H1 (cell line): ENCODE results near the gene THADA. TPM values are rescaled to one million over a fixed set of nuclear protein-coding genes. Genes with fewer than 3 reads are reported as not detected.

Experiments
- CTCF ChIA-PET: fragments of 300-600 bp; sonication (Branson Sonifier 250); formaldehyde crosslinking; loops from one replicate; lab custom pipeline; 2021; ENCODE audit not compliant: partially characterized antibody; lab: Charles Lee
- POLR2A ChIA-PET: fragments of 300-600 bp; sonication (Branson Sonifier 250); formaldehyde crosslinking; loops from one replicate; lab custom pipeline; 2021; ENCODE audit warnings: inconsistent platforms; ENCODE audit not compliant: partially characterized antibody; lab: Charles Lee
- DNase-seq, 2 experiments: peaks; one replicate each; pipeline versions ENCODE4 v3.0.0 to v3.0.0-alpha.2; 2010 to 2022; ENCODE audit warnings: low spot score in 2 of 2, low read depth in 1 of 2, mixed read lengths in 1 of 2
- FAIRE-seq: peaks from 2 replicates; lab custom pipeline; 2011; peaks lifted over from hg19 to GRCh38; lab: Jason Lieb, UNC
- H2AFZ ChIP-seq: 2 replicates; pipeline ENCODE4 v1.8.1; 2012; ENCODE audit warnings: low read length, inconsistent platforms
- H2AK5ac ChIP-seq: 2 replicates; pipeline ENCODE4 v1.6.1; 2013; ENCODE audit warnings: low read depth, low read length
- H2BK120ac ChIP-seq: replicated peaks from 2 replicates; pipeline ENCODE3; 2013; ENCODE audit warnings: low read depth, low read length, inconsistent platforms
- H2BK12ac ChIP-seq: 2 replicates; pipeline ENCODE4 v1.6.1; 2013; ENCODE audit warnings: low read depth, low read length
- H2BK15ac ChIP-seq: 2 replicates; pipeline ENCODE4 v1.6.1; 2013; ENCODE audit warnings: low read length
- H2BK20ac ChIP-seq: 2 replicates; pipeline ENCODE4 v1.6.1; 2013; ENCODE audit warnings: low read length
- H2BK5ac ChIP-seq: 2 replicates; pipeline ENCODE4 v1.6.1; 2013; ENCODE audit warnings: low read depth, low read length
- H3K14ac ChIP-seq: 2 replicates; pipeline ENCODE4 v1.6.1; 2013; ENCODE audit warnings: inconsistent platforms; ENCODE audit not compliant: insufficient read length
- H3K18ac ChIP-seq: 2 replicates; pipeline ENCODE4 v1.6.1; 2013; ENCODE audit warnings: low read length; ENCODE audit errors: extremely low read depth
- H3K23ac ChIP-seq: 2 replicates; pipeline ENCODE4 v1.6.1; 2013; ENCODE audit warnings: inconsistent platforms; ENCODE audit not compliant: insufficient read length
- H3K23me2 ChIP-seq: 2 replicates; pipeline ENCODE4 v1.6.1; 2013; ENCODE audit warnings: low read depth, low read length
- H3K27ac ChIP-seq: 2 replicates; pipeline ENCODE4 v1.6.1; 2011; ENCODE audit warnings: low read depth, low read length, inconsistent platforms
- H3K27me3 ChIP-seq, 4 experiments: replicated peaks in 1 of 4; 1 replicate in 1 of 4; 2 replicates in 3 of 4; pipeline versions ENCODE4 v1.6.1 to v1.8.1; 2011 to 2013; ENCODE audit warnings: low read length in 3 of 4, mild to moderate bottlenecking in 3 of 4, inconsistent platforms in 2 of 4, mixed read lengths in 2 of 4, moderate library complexity in 1 of 4; ENCODE audit not compliant: control insufficient read depth in 3 of 4, insufficient read depth in 3 of 4; ENCODE audit errors: extremely low read depth in 1 of 4
- H3K36me3 ChIP-seq, 4 experiments: 2 replicates each; pipeline versions ENCODE4 v1.6.1 to v1.8.1; 2011 to 2013; ENCODE audit warnings: mild to moderate bottlenecking in 4 of 4, low read length in 3 of 4, moderate library complexity in 2 of 4, control low read depth in 1 of 4, inconsistent platforms in 1 of 4; ENCODE audit not compliant: insufficient read depth in 4 of 4, control insufficient read depth in 2 of 4
- H3K4ac ChIP-seq: replicated peaks from 2 replicates; pipeline ENCODE3; 2013; ENCODE audit warnings: low read length, low read depth, mixed read lengths, inconsistent platforms; ENCODE audit not compliant: insufficient read length
- H3K4me1 ChIP-seq, 4 experiments: replicated peaks in 1 of 4; 1 replicate in 1 of 4; 2 replicates in 3 of 4; pipeline versions ENCODE4 v1.6.1 to v1.8.1; 2011 to 2013; ENCODE audit warnings: low read length in 3 of 4, inconsistent platforms in 2 of 4, mixed read lengths in 1 of 4; ENCODE audit not compliant: insufficient read depth in 4 of 4, control insufficient read depth in 3 of 4
- H3K4me2 ChIP-seq, 2 experiments: 2 replicates each; pipeline versions ENCODE4 v1.6.1 to v1.8.1; 2011 to 2013; ENCODE audit warnings: low read depth in 2 of 2, low read length in 2 of 2, control low read depth in 1 of 2, inconsistent platforms in 1 of 2, mild to moderate bottlenecking in 1 of 2; ENCODE audit not compliant: insufficient read depth in 1 of 2
- H3K4me3 ChIP-seq, 4 experiments: fragments of 200-600, 300-600 bp in 1 of 4; sonication (generic), shearing (Covaris generic), sonication (Bioruptor Twin) in 1 of 4; 2 replicates each; pipeline versions ENCODE4 v1.5.1 to v1.8.1; 2011 to 2016; ENCODE audit warnings: low read length in 4 of 4, low read depth in 3 of 4, control low read depth in 2 of 4, inconsistent platforms in 2 of 4, mild to moderate bottlenecking in 2 of 4, mixed read lengths in 1 of 4, moderate library complexity in 1 of 4; ENCODE audit not compliant: insufficient read depth in 2 of 4; ENCODE audit errors: extremely low read depth in 1 of 4
- H3K56ac ChIP-seq: replicated peaks from 2 replicates; pipeline ENCODE3; 2013; ENCODE audit warnings: low read depth, mild to moderate bottlenecking, mixed read lengths, low read length, inconsistent platforms; ENCODE audit not compliant: insufficient read length
- H3K79me1 ChIP-seq: 2 replicates; pipeline ENCODE4 v1.6.1; 2013; ENCODE audit warnings: low read depth, low read length, control low read depth
- H3K79me2 ChIP-seq, 2 experiments: 2 replicates each; pipeline versions ENCODE4 v1.6.1 to v1.8.1; 2012 to 2013; ENCODE audit warnings: low read length in 2 of 2, mild to moderate bottlenecking in 2 of 2, inconsistent platforms in 1 of 2; ENCODE audit not compliant: insufficient read depth in 2 of 2, control insufficient read depth in 1 of 2
- H3K9ac ChIP-seq, 4 experiments: replicated peaks in 1 of 4; 1 replicate in 1 of 4; 2 replicates in 3 of 4; pipeline versions ENCODE4 v1.6.1 to v1.8.1; 2011 to 2013; ENCODE audit warnings: low read depth in 3 of 4, low read length in 3 of 4, control low read depth in 2 of 4, mild to moderate bottlenecking in 2 of 4, moderate library complexity in 2 of 4, inconsistent platforms in 1 of 4; ENCODE audit errors: extremely low read depth in 1 of 4
- H3K9me3 ChIP-seq, 2 experiments: 2 replicates each; pipeline versions ENCODE4 v1.6.1 to v1.8.1; 2012 to 2013; ENCODE audit warnings: mild to moderate bottlenecking in 2 of 2, moderate library complexity in 2 of 2, control low read depth in 1 of 2, inconsistent platforms in 1 of 2, low read depth in 1 of 2, low read length in 1 of 2, mixed read lengths in 1 of 2; ENCODE audit not compliant: insufficient read depth in 2 of 2
- H4K20me1 ChIP-seq, 2 experiments: replicated peaks in 1 of 2; 2 replicates each; pipeline versions ENCODE3 to v1.8.1; 2011 to 2013; ENCODE audit warnings: inconsistent platforms in 2 of 2, low read length in 2 of 2, mild to moderate bottlenecking in 1 of 2; ENCODE audit not compliant: insufficient read depth in 2 of 2, control insufficient read depth in 1 of 2
- H4K5ac ChIP-seq: 2 replicates; pipeline ENCODE4 v1.6.1; 2013; ENCODE audit warnings: low read length, low read depth, mixed read lengths, inconsistent platforms; ENCODE audit not compliant: insufficient read length
- H4K8ac ChIP-seq: 2 replicates; pipeline ENCODE4 v1.8.0; 2013; ENCODE audit warnings: mild to moderate bottlenecking, moderate library complexity, low read length, inconsistent platforms; ENCODE audit not compliant: insufficient read depth; ENCODE audit errors: extremely low read depth
- H4K91ac ChIP-seq: replicated peaks from 2 replicates; pipeline ENCODE3; 2013; ENCODE audit warnings: low read length, mixed read lengths, inconsistent platforms; ENCODE audit not compliant: insufficient read length
- NRF1 ChIP-seq: IDR thresholded peaks from 2 replicates; pipeline ENCODE4 v1.6.1; 2011; ENCODE audit warnings: mild to moderate bottlenecking, low read depth, low read length, improper control_type of control experiment
- PHF8 ChIP-seq: fragments of 200-600 bp; sonication (generic); conservative IDR thresholded peaks from 2 replicates; pipeline ENCODE4 v1.7.1; 2012; ENCODE audit warnings: low read depth, mild to moderate bottlenecking, inconsistent platforms, low read length, moderate library complexity
- POLR2A ChIP-seq, 2 experiments: IDR thresholded peaks; 1 replicate in 1 of 2; 2 replicates in 1 of 2; pipeline ENCODE4 v1.6.1; 2011; ENCODE audit warnings: low read depth in 2 of 2, low read length in 2 of 2, mild to moderate bottlenecking in 2 of 2; ENCODE audit errors: control extremely low read depth in 1 of 2
- RNF2 ChIP-seq: fragments of 200-900, 300-1000 bp; sonication (generic); IDR thresholded peaks from 2 replicates; pipeline ENCODE4 v1.7.1; 2016; ENCODE audit warnings: borderline replicate concordance, low read depth, mild to moderate bottlenecking, antibody characterized with exemption, low read length; ENCODE audit not compliant: poor library complexity, severe bottlenecking; ENCODE audit errors: missing control alignments
- SP1 ChIP-seq: IDR thresholded peaks from 2 replicates; pipeline ENCODE4 v1.6.1; 2011; ENCODE audit warnings: low read depth, low read length
- SP4 ChIP-seq: IDR thresholded peaks from 2 replicates; pipeline ENCODE4 v1.6.1; 2012; ENCODE audit warnings: low read length, inconsistent platforms
- TAF1 ChIP-seq: IDR thresholded peaks from 2 replicates; pipeline ENCODE4 v1.6.1; 2011; ENCODE audit warnings: mild to moderate bottlenecking, low read depth, low read length
- TBP ChIP-seq: IDR thresholded peaks from 2 replicates; pipeline ENCODE4 v1.6.1; 2011; ENCODE audit warnings: low read depth, low read length, improper control_type of control experiment
- WGBS, 2 experiments: shearing (Covaris generic) in 1 of 2; methylation state at CpG; one replicate each; pipeline versions ENCODE4 v1.1.6 to v1.1.7; 2013 to 2015; ENCODE audit warnings: low lambda C conversion rate in 2 of 2, mixed read lengths in 2 of 2, inconsistent platforms in 1 of 2, low coverage in 1 of 2, missing lambda C conversion rate in 1 of 2; ENCODE audit not compliant: insufficient replicate concordance in 2 of 2, insufficient coverage in 1 of 2, insufficient read length in 1 of 2; ENCODE audit errors: extremely low coverage in 1 of 2, missing lambda C conversion rate in 1 of 2; 5-methylcytosine and 5-hydroxymethylcytosine counted together
- polyA plus RNA-seq, 7 experiments: library from polyadenylated mRNA; depleted of rRNA in 3 of 7; stranded (reverse) in 5 of 7; unstranded in 2 of 7; fragments of >200 nt in 5 of 7; fragments of 200-250 nt in 2 of 7; gene quantifications; 1 replicate in 5 of 7; 2 replicates in 1 of 7; 4 replicates in 1 of 7; pipeline versions ENCODE4 v1.2.1 to v1.2.3, GENCODE V29; 2011 to 2013; ENCODE audit warnings: missing spikeins in 2 of 7, mixed read lengths in 2 of 7
- total RNA-seq: library from RNA; stranded (reverse); fragmentation: NEBNext Ultra II Directional; extraction: Animal tissue kit (Norgen Biotek cat#: 25700); gene quantifications from 2 replicates; pipeline ENCODE4 v1.2.1, GENCODE V29; 2021

Gene THADA
- total and polyA plus RNA-seq, 2 of the 8 experiments (the other 6 are each of a cell fraction or from before 2014, with no cell fraction given) = 22.4 to 26.8 TPM

GRCh38 chr2:43300781-43301583 lies 294.9 kb downstream of the THADA start:
- WGBS, 2 experiments = 88% methylated on average over 13 of the region's 13 CpGs; no CpG with 5 or more reads in 1 of the 2 experiments
- no peak overlapping the region for H2AK5ac ChIP-seq
- H3K4ac ChIP-seq = no peak overlapping the region
- H4K91ac ChIP-seq = no peak overlapping the region
- H3K14ac ChIP-seq = no peak overlapping the region
- no peak overlapping the region for H4K8ac ChIP-seq
- H3K4me3 ChIP-seq = no peak overlapping the region
- H3K18ac ChIP-seq = no peak overlapping the region
- ChIA-PET POLR2A (no interaction called here), CTCF (interaction anchor here (1.3 kb wide), 1 partner anchor 132 kb away, joined by 7 read pairs; no protein-coding TSS in a partner anchor)
- no peaks in the 10 kb centered on the region for H4K20me1 ChIP-seq
- no peak overlapping the region for H4K5ac ChIP-seq
- no peak for FAIRE-seq
- H2AFZ ChIP-seq = no peak overlapping the region
- H3K4me1 ChIP-seq = no peaks in the 10 kb centered on the region
- H2BK15ac ChIP-seq = no peak overlapping the region
- no peaks in the 10 kb centered on the region for H3K27me3 ChIP-seq
- H3K79me1 ChIP-seq = no peaks in the 10 kb centered on the region
- H2BK5ac ChIP-seq = no peak overlapping the region
- no peak overlapping the region for H3K23ac ChIP-seq
- H3K9ac ChIP-seq = no peak overlapping the region
- no peaks in the 10 kb centered on the region for H3K36me3 ChIP-seq
- no peaks in the 10 kb centered on the region for H3K79me2 ChIP-seq
- no peak overlapping the region for H2BK20ac ChIP-seq
- no peak overlapping the region for H2BK12ac ChIP-seq
- peaks cover 0 to 4% of the 10 kb centered on the region in 2 experiments; a peak in 1 of 4 replicates for H3K9me3 ChIP-seq
- H3K23me2 ChIP-seq = no peaks in the 10 kb centered on the region
- DNase-seq = no peak
- H3K56ac ChIP-seq = no peak overlapping the region
- no peak overlapping the region for H2BK120ac ChIP-seq
- no peak overlapping the region for H3K4me2 ChIP-seq
- no peak overlapping the region for H3K27ac ChIP-seq
- no peak for TF ChIP-seq SP1
- no peak for TF ChIP-seq POLR2A (IDR thresholded peaks at IDR 0.05; ENCODE audit: control extremely low read depth in 1 of 2, low read depth in 2 of 2, low read length in 2 of 2)
- no peak for TF ChIP-seq SP4
- no peak for TF ChIP-seq TAF1
- TF ChIP-seq TBP = no peak
- no peak for TF ChIP-seq RNF2
- TF ChIP-seq NRF1 = no peak
- no peak for TF ChIP-seq PHF8
